IMR-90 (cell line): ENCODE results near the gene OGT. TPM values are rescaled to one million over a fixed set of nuclear protein-coding genes. Genes with fewer than 3 reads are reported as not detected.

Experiments
- ATAC-seq: fragments of 200-7000 bp; cut with Tn5 transposase; 2 replicates; pipeline ENCODE4 v1.9.1; 2020; ENCODE audit warnings: low read depth, mild to moderate bottlenecking, moderate library complexity
- BruUV-seq: library from RNA; stranded (reverse); fragments of 400-500 nt; replicated peaks from 2 replicates; lab custom pipeline; 2021; lab: Mats Ljungman, UMichigan
- CTCF ChIA-PET: fragments of 300-600 bp; formaldehyde crosslinking; extraction: SDS; loops from one replicate; lab custom pipeline; 2021; ENCODE audit warnings: antibody characterized with exemption; lab: Yijun Ruan, JAX
- POLR2A ChIA-PET: fragments of 300-600 bp; sonication (Branson Sonifier 250); formaldehyde crosslinking; loops from one replicate; lab custom pipeline; 2022; ENCODE audit warnings: antibody characterized with exemption; ENCODE audit not compliant: unreplicated experiment; lab: Charles Lee
- DNase-seq: peaks from one replicate; pipeline ENCODE4 v3.0.0; 2013
- H2AFZ ChIP-seq: replicated peaks from 2 replicates; pipeline ENCODE3; 2013; ENCODE audit warnings: low read length, mild to moderate bottlenecking; ENCODE audit not compliant: poor library complexity
- H2AK5ac ChIP-seq: 2 replicates; pipeline ENCODE4 v1.6.1; 2013; ENCODE audit warnings: low read depth, low read length, inconsistent platforms
- H2AK9ac ChIP-seq: replicated peaks from 2 replicates; pipeline ENCODE3; 2013; ENCODE audit warnings: mild to moderate bottlenecking, low read depth, low read length, moderate library complexity; ENCODE audit not compliant: poor library complexity
- H2BK120ac ChIP-seq: 2 replicates; pipeline ENCODE4 v1.6.1; 2013; ENCODE audit warnings: low read depth, low read length, inconsistent platforms
- H2BK15ac ChIP-seq: 3 replicates; pipeline ENCODE4 v1.6.1; 2013; ENCODE audit warnings: low read depth, low read length, inconsistent platforms
- H2BK20ac ChIP-seq: 2 replicates; pipeline ENCODE4 v1.6.1; 2013; ENCODE audit warnings: low read depth, mild to moderate bottlenecking, inconsistent platforms, low read length, moderate library complexity
- H2BK5ac ChIP-seq: 2 replicates; pipeline ENCODE4 v1.6.1; 2013; ENCODE audit warnings: mild to moderate bottlenecking, low read depth, low read length, inconsistent platforms; ENCODE audit not compliant: poor library complexity, severe bottlenecking
- H3K14ac ChIP-seq: replicated peaks from 2 replicates; pipeline ENCODE4 v1.6.1; 2013; ENCODE audit warnings: low read depth, low read length, inconsistent platforms
- H3K18ac ChIP-seq: 2 replicates; pipeline ENCODE4 v1.6.1; 2013; ENCODE audit warnings: low read depth, low read length, control low read depth
- H3K23ac ChIP-seq: 2 replicates; pipeline ENCODE4 v1.6.1; 2013; ENCODE audit warnings: low read depth, low read length, inconsistent platforms
- H3K27ac ChIP-seq: 2 replicates; pipeline ENCODE4 v1.5.1; 2013; ENCODE audit warnings: mild to moderate bottlenecking, control low read depth, low read length; ENCODE audit not compliant: insufficient read depth
- H3K27me3 ChIP-seq: 2 replicates; pipeline ENCODE4 v1.6.1; 2013; ENCODE audit warnings: low read length; ENCODE audit not compliant: control insufficient read depth, insufficient read depth
- H3K36me3 ChIP-seq: 2 replicates; pipeline ENCODE4 v1.6.1; 2013; ENCODE audit warnings: low read length, mixed read lengths; ENCODE audit not compliant: control insufficient read depth, insufficient read depth
- H3K4ac ChIP-seq: 2 replicates; pipeline ENCODE4 v1.6.1; 2013; ENCODE audit warnings: low read depth, low read length, inconsistent platforms
- H3K4me1 ChIP-seq: 2 replicates; pipeline ENCODE4 v1.6.1; 2013; ENCODE audit warnings: low read length, mixed read lengths; ENCODE audit not compliant: control insufficient read depth, insufficient read depth
- H3K4me2 ChIP-seq: 2 replicates; pipeline ENCODE4 v1.6.1; 2013; ENCODE audit warnings: low read depth, mild to moderate bottlenecking, control low read depth, low read length, moderate library complexity
- H3K4me3 ChIP-seq: 2 replicates; pipeline ENCODE4 v1.5.1; 2013; ENCODE audit warnings: low read depth, mild to moderate bottlenecking, control low read depth, low read length, moderate library complexity; ENCODE audit not compliant: insufficient read depth
- H3K56ac ChIP-seq: 2 replicates; pipeline ENCODE4 v1.6.1; 2013; ENCODE audit warnings: low read length, inconsistent platforms; ENCODE audit not compliant: insufficient read depth; ENCODE audit errors: extremely low read depth
- H3K79me1 ChIP-seq, 2 experiments: 2 replicates each; pipeline ENCODE4 v1.6.1; 2013; ENCODE audit warnings: low read length in 2 of 2, inconsistent platforms in 1 of 2, low read depth in 1 of 2
- H3K9ac ChIP-seq: 2 replicates; pipeline ENCODE4 v1.6.1; 2013; ENCODE audit warnings: low read depth, low read length, control low read depth
- H3K9me1 ChIP-seq: 2 replicates; pipeline ENCODE4 v1.6.1; 2013; ENCODE audit warnings: low read length, inconsistent platforms; ENCODE audit not compliant: insufficient read depth
- H3K9me3 ChIP-seq: 2 replicates; pipeline ENCODE4 v1.6.1; 2013; ENCODE audit warnings: low read length; ENCODE audit not compliant: control insufficient read depth, insufficient read depth
- H4K20me1 ChIP-seq: 2 replicates; pipeline ENCODE4 v1.6.1; 2013; ENCODE audit warnings: low read length, inconsistent platforms; ENCODE audit not compliant: insufficient read depth
- H4K5ac ChIP-seq: 2 replicates; pipeline ENCODE4 v1.6.1; 2013; ENCODE audit warnings: mild to moderate bottlenecking, low read depth, low read length, control low read depth
- H4K8ac ChIP-seq, 2 experiments: 2 replicates each; pipeline ENCODE4 v1.6.1; 2013; ENCODE audit warnings: low read depth in 2 of 2, low read length in 2 of 2, control low read depth in 1 of 2, inconsistent platforms in 1 of 2
- H4K91ac ChIP-seq: 2 replicates; pipeline ENCODE4 v1.6.1; 2013; ENCODE audit warnings: low read depth, low read length, inconsistent platforms; ENCODE audit not compliant: insufficient read depth
- MAFK ChIP-seq: IDR thresholded peaks from 2 replicates; pipeline ENCODE4 v1.6.1; 2012; ENCODE audit warnings: low read depth, low read length, improper control_type of control experiment
- MAZ ChIP-seq: IDR thresholded peaks from 2 replicates; pipeline ENCODE4 v1.6.1; 2012; ENCODE audit warnings: low read depth, mild to moderate bottlenecking, low read length, improper control_type of control experiment, moderate library complexity, borderline replicate concordance
- NFE2L2 ChIP-seq: fragments of 150-350 bp; IDR thresholded peaks from 2 replicates; pipeline ENCODE4 v1.6.1; 2016; ENCODE audit warnings: low read depth, mild to moderate bottlenecking, low read length
- RAD21 ChIP-seq: IDR thresholded peaks from 2 replicates; pipeline ENCODE4 v1.6.1; 2012; ENCODE audit warnings: low read length, improper control_type of control experiment
- WGBS, 2 experiments: methylation state at CpG; one replicate each; pipeline versions ENCODE4 v1.1.5 to v1.1.7; 2013; ENCODE audit warnings: missing lambda C conversion rate in 2 of 2; ENCODE audit not compliant: insufficient read length in 1 of 2; ENCODE audit errors: extremely low coverage in 2 of 2; 5-methylcytosine and 5-hydroxymethylcytosine counted together
- dilution Hi-C: fragments of 300-500 bp; cut with HindIII; formaldehyde crosslinking; loops from one replicate; pipeline ENCODE4 v1.14.3; 2018; ENCODE audit warnings: low sequenced_read_pairs; ENCODE audit not compliant: unreplicated experiment
- in situ Hi-C: fragments of 300-500 bp; cut with MboI; formaldehyde crosslinking; loops from 3 replicates; pipeline ENCODE4 v1.14.3; 2019; ENCODE audit warnings: low sequenced_read_pairs, inconsistent platforms, mixed read lengths
- intact Hi-C: fragments of 100-400 bp; cut with micrococcal nuclease; formaldehyde crosslinking; loops from 2 replicates; pipeline ENCODE4 v1.10.0; 2022
- polyA plus RNA-seq, 3 experiments: library from polyadenylated mRNA; depleted of rRNA; stranded (reverse); fragments of >200 nt; gene quantifications; 2 replicates each; pipeline ENCODE4 v1.2.3, GENCODE V29; 2012; ENCODE audit warnings: low replicate concordance in 1 of 3
- total RNA-seq: library from RNA; depleted of rRNA; stranded (reverse); fragments of >200 nt; gene quantifications from 2 replicates; pipeline ENCODE4 v1.2.3, GENCODE V29; 2012
- TF ChIP-seq, protein P1 (sequence below): fragments of 150-350 bp; IDR thresholded peaks from 2 replicates; pipeline ENCODE4 v1.6.1; 2017; ENCODE audit warnings: mild to moderate bottlenecking, antibody characterized with exemption, low read length, low read depth

OGT gene
- total and polyA plus RNA-seq, 2 of the 4 experiments (the other 2 are of a cell fraction): 80.7 to 113 TPM

DNA sequence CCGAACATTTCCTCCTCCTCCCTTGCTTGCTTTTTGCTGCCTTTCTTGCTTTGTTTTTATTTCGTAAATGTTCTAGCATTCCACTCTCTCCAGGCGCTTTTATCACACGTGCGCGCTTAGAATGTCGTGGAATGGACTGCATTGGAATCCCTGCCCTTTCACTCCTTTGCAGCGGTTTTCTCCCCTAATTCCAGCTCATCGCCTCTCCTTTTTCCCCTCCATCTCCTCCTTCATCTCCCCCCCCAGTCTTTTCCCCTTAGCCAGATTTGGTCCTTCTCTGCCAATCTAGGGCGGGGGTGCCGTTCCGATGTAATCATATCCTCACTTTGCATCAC lies 579 bp downstream of the OGT start:
- 59% methylated on average over 8 of the region's 12 CpGs; no CpG with 5 or more reads in 1 of the 2 experiments for WGBS, 2 experiments
- Histone ChIP-seq H3K36me3 (0 out of 2 replicates have a peak, but pooled peaks cover 2% of the 10 kb centered on the region), H2AK9ac (peak overlapping the region; percentile 92), H2AK5ac (peak overlapping the region; percentile 91), H2BK15ac (peak overlapping the region; percentile 25; the same call in 2 of the 3 replicates), H3K56ac (peak overlapping the region; percentile 87; the same call in 1 of the 2 replicates), H2BK5ac (peak overlapping the region; percentile 84), H4K8ac (peak overlapping the region; percentile 86 to 90), H3K9ac (peak overlapping the region; percentile 94), H3K79me1 (no peaks in the 10 kb centered on the region), H3K27ac (peak overlapping the region; percentile 88), H3K4me2 (peak overlapping the region; percentile 80), H3K4me3 (peak overlapping the region; percentile 81), H3K27me3 (peaks cover under 1% of the 10 kb centered on the region; the same call in 1 of the 2 replicates), H4K20me1 (peaks cover 36% of the 10 kb centered on the region), H2BK20ac (no peak overlapping the region), H3K9me3 (no peaks in the 10 kb centered on the region), H3K9me1 (no peaks in the 10 kb centered on the region), H3K4ac (peak overlapping the region; percentile 97), H3K23ac (peak overlapping the region; percentile 98), H4K5ac (peak overlapping the region; percentile 86), H3K4me1 (peaks cover 2% of the 10 kb centered on the region; the same call in 1 of the 2 replicates), H4K91ac (peak overlapping the region; percentile 90), H2AFZ (peak overlapping the region; percentile 88), H3K14ac (peak overlapping the region; percentile 97), H3K18ac (peak overlapping the region; percentile 67), H2BK120ac (no peak overlapping the region; the same call in 1 of the 2 replicates)
- dilution Hi-C loops: no loop called here
- ChIA-PET CTCF (no interaction called here), POLR2A (no interaction called here)
- in situ Hi-C loops: no loop called here
- no TSS peak for BruUV-seq
- TF ChIP-seq, protein P1, sequence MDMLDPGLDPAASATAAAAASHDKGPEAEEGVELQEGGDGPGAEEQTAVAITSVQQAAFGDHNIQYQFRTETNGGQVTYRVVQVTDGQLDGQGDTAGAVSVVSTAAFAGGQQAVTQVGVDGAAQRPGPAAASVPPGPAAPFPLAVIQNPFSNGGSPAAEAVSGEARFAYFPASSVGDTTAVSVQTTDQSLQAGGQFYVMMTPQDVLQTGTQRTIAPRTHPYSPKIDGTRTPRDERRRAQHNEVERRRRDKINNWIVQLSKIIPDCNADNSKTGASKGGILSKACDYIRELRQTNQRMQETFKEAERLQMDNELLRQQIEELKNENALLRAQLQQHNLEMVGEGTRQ: no peak
- TF ChIP-seq MAFK (no peak), MAZ (no peak), RAD21 (no peak), NFE2L2 (no peak)
- ATAC-seq: no peak
- intact Hi-C loops: loop anchor here (2.0 to 5.0 kb wide), 3 partner anchors 41 to 119 kb away; no protein-coding TSS in a partner anchor
- DNase-seq: no peak
